CD14-positive monocyte (primary cell): Measurements from ENCODE around the gene KCNRG. TPM values are rescaled to one million over a fixed set of nuclear protein-coding genes. Genes with fewer than 3 reads are reported as not detected.

Experiments used
- DNase-seq, 3 donors: peaks; one replicate each; pipeline ENCODE4 v3.0.0-alpha.2; 2011 to 2022
- H2AFZ ChIP-seq: 2 replicates; pipeline ENCODE4 v1.6.0; 2012; ENCODE audit warnings: mild to moderate bottlenecking, low read depth, low read length, inconsistent platforms; ENCODE audit not compliant: insufficient read depth, poor library complexity, severe bottlenecking
- H3K27ac ChIP-seq, 2 donors: 1 replicate in 1 of 2; 2 replicates in 1 of 2; pipeline ENCODE4 v1.5.1; 2012 to 2013; ENCODE audit warnings: low read length in 2 of 2, control low read depth in 1 of 2, inconsistent platforms in 1 of 2, low read depth in 1 of 2, mild to moderate bottlenecking in 1 of 2
- H3K27me3 ChIP-seq, 2 donors: one replicate each; pipeline versions ENCODE4 v1.6.0 to v1.6.1; 2011 to 2013; ENCODE audit warnings: low read length in 2 of 2; ENCODE audit not compliant: control insufficient read depth in 2 of 2, insufficient read depth in 2 of 2
- H3K36me3 ChIP-seq, 2 donors: replicated peaks in 1 of 2; 1 replicate in 1 of 2; 2 replicates in 1 of 2; pipeline versions ENCODE4 v1.5.1 to v1.6.1; 2012 to 2013; ENCODE audit warnings: low read length in 2 of 2, control low read depth in 1 of 2, inconsistent platforms in 1 of 2, mild to moderate bottlenecking in 1 of 2; ENCODE audit not compliant: insufficient read depth in 2 of 2, control insufficient read depth in 1 of 2
- H3K4me1 ChIP-seq, 2 donors: 1 replicate in 1 of 2; 2 replicates in 1 of 2; pipeline versions ENCODE4 v1.5.1 to v1.6.1; 2012 to 2013; ENCODE audit warnings: low read length in 2 of 2, control low read depth in 1 of 2, inconsistent platforms in 1 of 2, mild to moderate bottlenecking in 1 of 2, moderate library complexity in 1 of 2; ENCODE audit not compliant: insufficient read depth in 2 of 2, control insufficient read depth in 1 of 2
- H3K4me2 ChIP-seq: replicated peaks from 2 replicates; pipeline ENCODE3; 2012; ENCODE audit warnings: low read length, moderate library complexity, mild to moderate bottlenecking; ENCODE audit not compliant: poor library complexity, severe bottlenecking; ENCODE audit errors: extremely low read depth
- H3K4me3 ChIP-seq, 3 experiments: fragments of 200-600 bp in 1 of 3; sonication (generic) in 1 of 3; replicated peaks in 1 of 3; 1 replicate in 2 of 3; 2 replicates in 1 of 3; pipeline ENCODE4 v1.5.1; 2011 to 2013; ENCODE audit warnings: low read length in 3 of 3, mild to moderate bottlenecking in 3 of 3, control low read depth in 2 of 3, low read depth in 2 of 3, inconsistent platforms in 1 of 3, moderate library complexity in 1 of 3
- H3K79me2 ChIP-seq: 2 replicates; pipeline ENCODE4 v1.6.0; 2012; ENCODE audit warnings: mild to moderate bottlenecking, control low read depth, inconsistent platforms, low read length, moderate library complexity; ENCODE audit not compliant: insufficient read depth
- H3K9ac ChIP-seq: 2 replicates; pipeline ENCODE4 v1.6.0; 2017; ENCODE audit warnings: low read length, mild to moderate bottlenecking; ENCODE audit not compliant: insufficient read depth, poor library complexity, severe bottlenecking
- H3K9me3 ChIP-seq, 2 donors: replicated peaks in 1 of 2; 1 replicate in 1 of 2; 2 replicates in 1 of 2; pipeline versions ENCODE4 v1.5.1 to v1.6.1; 2012 to 2013; ENCODE audit warnings: low read length in 2 of 2, control low read depth in 1 of 2; ENCODE audit not compliant: control insufficient read depth in 1 of 2, insufficient read depth in 1 of 2
- H4K20me1 ChIP-seq: 2 replicates; pipeline ENCODE4 v1.6.0; 2012; ENCODE audit warnings: mild to moderate bottlenecking, low read length, control low read depth, moderate library complexity; ENCODE audit not compliant: insufficient read depth
- H3K27ac Mint-ChIP-seq, 7 donors: one replicate each; pipeline ENCODE4 v1.8.0; 2020; ENCODE audit warnings: mild to moderate bottlenecking in 7 of 7, mixed read lengths in 7 of 7, moderate library complexity in 6 of 7, inconsistent platforms in 2 of 7
- H3K27me3 Mint-ChIP-seq, 3 donors: one replicate each; pipeline ENCODE4 v1.8.0; 2021 to 2022; ENCODE audit warnings: low read depth in 3 of 3, mild to moderate bottlenecking in 3 of 3, mixed read lengths in 3 of 3, moderate library complexity in 3 of 3, inconsistent platforms in 1 of 3
- H3K36me3 Mint-ChIP-seq, 2 donors: one replicate each; pipeline ENCODE4 v1.8.0; 2020; ENCODE audit warnings: mixed read lengths in 2 of 2, inconsistent platforms in 1 of 2, mild to moderate bottlenecking in 1 of 2
- H3K4me1 Mint-ChIP-seq: one replicate; pipeline ENCODE4 v1.8.0; 2020; ENCODE audit warnings: mild to moderate bottlenecking, mixed read lengths
- H3K4me3 Mint-ChIP-seq, 2 donors: one replicate each; pipeline ENCODE4 v1.8.0; 2020; ENCODE audit warnings: mild to moderate bottlenecking in 2 of 2, mixed read lengths in 2 of 2, moderate library complexity in 1 of 2
- H3K9me3 Mint-ChIP-seq, 7 donors: one replicate each; pipeline ENCODE4 v1.8.0; 2020 to 2022; ENCODE audit warnings: mixed read lengths in 7 of 7, mild to moderate bottlenecking in 6 of 7, moderate library complexity in 6 of 7, inconsistent platforms in 2 of 7
- CTCF ChIP-seq: fragments of 200-600 bp; IDR thresholded peaks from one replicate; pipeline ENCODE4 v1.8.0; 2022; ENCODE audit warnings: antibody characterized with exemption, mild to moderate bottlenecking
- WGBS: methylation state at CpG from one replicate; pipeline ENCODE4 v1.1.5; 2013; ENCODE audit warnings: missing lambda C conversion rate; ENCODE audit not compliant: insufficient coverage; 5-methylcytosine and 5-hydroxymethylcytosine counted together
- intact Hi-C, 2 donors: fragments of 100-400 bp; cut with micrococcal nuclease; formaldehyde crosslinking; loops; one replicate each; pipeline versions ENCODE4 v1.15.0 to v1.15.1; 2023
- polyA plus RNA-seq, 3 donors: library from polyadenylated mRNA; depleted of rRNA in 1 of 3; unstranded in 2 of 3; stranded (reverse) in 1 of 3; fragments of 300-500 nt in 2 of 3; fragments of >200 nt in 1 of 3; fragmentation: Illumina TruSeq in 2 of 3; gene quantifications; 1 replicate in 2 of 3; 2 replicates in 1 of 3; pipeline ENCODE4 v1.2.3, GENCODE V29; 2012 to 2021
- small RNA-seq: library from RNA; depleted of rRNA; stranded (forward); fragments of <200 nt; gene quantifications from one replicate; pipeline ENCODE3, GENCODE V24; 2012; ENCODE audit warnings: low read depth; ENCODE audit not compliant: insufficient read length

KCNRG gene
- polyA plus RNA-seq, 3 donors: 0.15 to 0.29 TPM; not detected in 1

- Histone ChIP-seq H3K4me2 (no peak overlapping the region), H3K36me3 (peaks cover 42 to 59% of the 10 kb centered on the region in 2 donors), H3K4me3 (no peak overlapping the region), H3K27me3 (no peaks in the 10 kb centered on the region), H3K27ac (peak overlapping the region in 1 of 2 donors; percentile 72), H3K79me2 (peaks cover 95% of the 10 kb centered on the region), H3K9me3 (no peaks in the 10 kb centered on the region), H3K4me1 (peaks cover 5 to 17% of the 10 kb centered on the region in 2 donors), H3K9ac (no peak overlapping the region), H4K20me1 (peaks cover 86% of the 10 kb centered on the region), H2AFZ (no peak overlapping the region)
- no peaks in the 10 kb centered on the region for H3K27me3 Mint-ChIP-seq
- no CpG with 5 or more reads among the region's 1 CpG for WGBS
- intact Hi-C loops: loop anchor here in 1 of 2 donors (10.0 kb wide), 1 partner anchor 64 kb away; no protein-coding TSS in a partner anchor
- peaks cover 49% of the 10 kb centered on the region in 2 donors for H3K36me3 Mint-ChIP-seq
- H3K27ac Mint-ChIP-seq: peak overlapping the region in 6 of 7 donors; percentile 12 to 70 (median 56)
- no peaks in the 10 kb centered on the region for H3K9me3 Mint-ChIP-seq
- H3K4me3 Mint-ChIP-seq: no peak overlapping the region
- TF ChIP-seq CTCF: no peak
- peaks cover 25% of the 10 kb centered on the region for H3K4me1 Mint-ChIP-seq
- DNase-seq: peak; percentile 23 to 36 (median 26)
Observed at GRCh38 chr13:50069261-50069660, 54.0 kb downstream of the KCNRG start.

- no peaks in the 10 kb centered on the region for H3K27me3 ChIP-seq
- peaks cover 5 to 17% of the 10 kb centered on the region in 2 donors for H3K4me1 ChIP-seq
Observed at GRCh38 chr13:50070186-50070585, 54.9 kb downstream of the KCNRG start.

More at GRCh38 chr13:50070186-50070585, 54.9 kb downstream of the KCNRG start:
- H2AFZ ChIP-seq: no peak overlapping the region
- no peaks in the 10 kb centered on the region for H3K9me3 ChIP-seq
- H3K4me2 ChIP-seq: no peak overlapping the region
- Mint-ChIP-seq H3K27me3 (no peaks in the 10 kb centered on the region), H3K4me1 (peaks cover 28% of the 10 kb centered on the region), H3K4me3 (no peak overlapping the region), H3K9me3 (no peaks in the 10 kb centered on the region), H3K36me3 (peaks cover 45 to 47% of the 10 kb centered on the region in 2 donors), H3K27ac (peak overlapping the region in 2 of 7 donors; percentile 59 to 70)
- intact Hi-C loops: no loop called here
- no peak overlapping the region for H3K9ac ChIP-seq
- H3K36me3 ChIP-seq: peaks cover 42 to 60% of the 10 kb centered on the region in 2 donors
- no peak overlapping the region for H3K4me3 ChIP-seq
- H3K27ac ChIP-seq: peak overlapping the region in 1 of 2 donors; percentile 72
- TF ChIP-seq CTCF: no peak
- no peak for DNase-seq
- peaks cover 98% of the 10 kb centered on the region for H3K79me2 ChIP-seq
- peaks cover 87% of the 10 kb centered on the region for H4K20me1 ChIP-seq

Small RNA genes within 50 kb of the gene (small RNA-seq; reads per million reads assigned to genes)
- gene MIR16-1 (13.5 reads per million, percentile 81 among the genes with 10 or more reads in this experiment), gene MIR3613 (2.8 reads per million, percentile 19 among the genes with 10 or more reads in this experiment), gene RF02105 (not detected), gene RF02106 (not detected), gene RF02107 (not detected), gene RF02108 (not detected)

Other genes starting within 250 kb of the KCNRG start
- gene KPNA3, start 222.8 kb upstream of the KCNRG start, polyA plus RNA-seq: 10 to 100 TPM; 11.5 to 15.3 (median 12.8) TPM
- 1 to 10 TPM; 1.1 to 2.3 (median 1.2) TPM for gene SPRYD7, start 79.1 kb upstream of the KCNRG start, polyA plus RNA-seq
- gene TRIM13, start 18.4 kb upstream of the KCNRG start, polyA plus RNA-seq: 10 to 100 TPM in 1 of 3 donors, 1 to 10 TPM in 2; 5.8 to 14.1 (median 6.1) TPM